Hematopoietic multipotent progenitor cell treated with erythropoietin and hydrocortisone succinate and interleukin-3 and kit ligand, for 15 days (in vitro differentiated cells): ENCODE data around the gene VILL.
"Not testable (repeated sequence)": the region's sequence is repeated elsewhere in the genome, so short reads cannot be mapped to it uniquely, and the experiment has no call there.

Experiments
- DNase-seq: peaks from one replicate; pipeline ENCODE4 v3.0.0-alpha.2; 2015; ENCODE audit warnings: low spot score

The VILL gene

DNA sequence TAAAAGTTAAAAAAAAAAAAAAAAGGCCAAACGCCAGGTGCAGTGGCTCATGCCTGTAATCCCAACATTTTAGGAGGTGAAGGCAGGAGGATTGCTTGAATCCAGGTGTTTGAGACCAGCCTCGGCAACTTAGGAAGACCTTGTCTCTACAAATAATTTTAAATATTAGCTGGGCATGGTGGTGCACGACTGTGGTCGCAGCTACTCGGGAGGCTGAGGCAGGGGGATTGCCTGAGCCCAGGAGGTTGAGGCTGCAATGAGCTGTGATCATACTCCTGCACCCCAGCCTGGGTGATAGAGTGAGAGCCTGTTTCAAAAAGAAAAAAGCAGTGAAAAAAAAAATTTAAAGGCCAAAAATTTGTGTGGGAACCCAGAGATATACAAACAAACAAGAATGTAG is 45.7 kb downstream of the VILL start:
- no peak for DNase-seq

DNA sequence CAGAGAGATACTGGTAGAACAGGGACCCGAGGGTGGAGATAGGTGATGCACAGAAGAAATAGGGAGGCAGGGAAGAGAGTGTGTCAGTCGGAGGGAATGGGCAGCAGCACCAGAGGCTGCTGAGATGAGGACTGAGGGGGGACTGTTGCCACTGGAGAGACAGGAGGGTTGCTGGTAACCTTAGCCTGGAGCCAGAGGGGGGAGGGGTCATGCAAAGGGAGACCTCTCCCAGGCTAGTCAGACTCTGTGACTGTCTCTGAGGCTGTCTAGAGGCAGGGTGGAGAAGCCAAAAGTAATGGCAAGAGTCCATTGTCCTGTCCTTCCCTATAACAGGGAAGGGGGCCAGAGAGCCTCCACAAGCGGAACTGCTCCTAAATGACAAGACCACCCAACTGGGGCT is 46.3 kb downstream of the VILL start:
- no peak for DNase-seq

DNA sequence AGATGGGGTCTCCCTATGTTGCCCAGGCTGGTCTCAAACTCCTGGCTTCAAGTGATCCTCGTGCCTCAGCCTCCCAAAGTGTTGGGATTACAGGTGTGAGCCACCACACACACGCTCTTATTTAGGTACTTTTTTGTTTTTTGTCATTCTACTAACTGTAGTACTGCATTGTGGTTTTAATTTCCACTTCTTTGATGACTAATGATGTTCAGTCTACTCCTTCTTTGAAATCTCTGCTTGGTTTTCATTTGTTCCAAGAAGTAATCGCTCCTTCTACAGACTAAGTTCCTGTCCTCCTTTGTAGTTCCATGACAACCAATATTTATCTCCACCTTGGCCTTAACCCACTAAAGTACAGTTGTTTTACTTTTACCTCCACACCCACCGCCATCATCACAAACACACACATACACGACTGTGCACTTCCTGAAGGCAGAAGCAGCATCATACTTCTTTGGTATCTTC is 47.9 kb downstream of the VILL start:
- no peak for DNase-seq

DNA sequence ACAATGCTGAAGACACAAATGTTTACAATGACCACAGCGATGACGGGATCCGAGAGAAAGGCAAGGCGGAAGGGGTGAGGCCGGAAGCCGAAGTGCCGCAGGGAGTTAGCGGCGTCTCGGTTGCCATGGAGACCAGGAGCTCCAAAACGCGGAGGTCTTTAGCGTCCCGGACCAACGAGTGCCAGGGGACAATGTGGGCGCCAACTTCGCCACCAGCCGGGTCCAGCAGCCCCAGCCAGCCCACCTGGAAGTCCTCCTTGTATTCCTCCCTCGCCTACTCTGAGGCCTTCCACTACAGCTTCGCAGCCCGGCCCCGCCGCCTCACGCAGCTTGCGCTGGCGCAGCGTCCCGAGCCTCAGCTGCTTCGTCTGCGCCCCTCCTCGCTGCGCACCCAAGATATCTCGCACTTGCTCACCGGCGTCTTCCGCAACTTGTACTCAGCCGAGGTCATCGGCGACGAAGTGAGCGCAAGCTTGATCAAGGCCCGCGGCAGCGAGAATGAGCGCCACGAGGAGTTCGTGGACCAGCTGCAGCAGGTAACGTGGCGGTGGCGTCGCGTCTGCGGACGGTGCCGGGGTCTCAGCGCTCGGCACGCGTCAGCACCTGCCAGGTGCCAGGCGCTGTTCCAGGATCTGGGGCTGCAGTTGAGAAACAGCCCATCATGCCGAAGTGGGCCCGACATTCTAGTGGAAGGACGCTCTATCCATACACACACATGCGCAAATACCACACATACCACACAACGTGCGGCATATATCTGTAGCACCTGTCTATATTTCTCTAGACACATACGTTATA is 48.7 kb downstream of the VILL start, which contains the start of gene DLEC1:
TSS of gene DLEC1 (plus strand) at position 108 of the 798 bp plus-strand sequence. CDS start at position 126, 18 bp downstream.
- DNase-seq: no peak

DNA sequence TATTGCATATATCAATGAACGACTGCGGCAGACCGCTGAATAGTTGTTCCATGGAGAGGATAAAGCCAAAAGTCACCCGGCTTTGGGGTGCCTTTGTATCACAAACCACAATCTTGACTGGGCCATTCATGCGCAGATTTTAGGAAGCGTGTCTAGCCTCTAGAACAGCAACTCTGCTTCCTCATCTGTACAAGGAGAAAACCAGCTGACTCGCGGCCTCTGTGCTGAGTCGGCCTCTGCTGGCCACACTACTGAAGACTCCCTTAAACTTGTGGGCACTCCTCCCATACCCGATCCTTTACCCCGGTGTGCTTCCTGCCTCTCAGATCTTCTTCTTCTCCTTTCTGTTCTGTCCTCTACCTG is 49.3 kb downstream of the VILL start:
- DNase-seq: no peak

DNA sequence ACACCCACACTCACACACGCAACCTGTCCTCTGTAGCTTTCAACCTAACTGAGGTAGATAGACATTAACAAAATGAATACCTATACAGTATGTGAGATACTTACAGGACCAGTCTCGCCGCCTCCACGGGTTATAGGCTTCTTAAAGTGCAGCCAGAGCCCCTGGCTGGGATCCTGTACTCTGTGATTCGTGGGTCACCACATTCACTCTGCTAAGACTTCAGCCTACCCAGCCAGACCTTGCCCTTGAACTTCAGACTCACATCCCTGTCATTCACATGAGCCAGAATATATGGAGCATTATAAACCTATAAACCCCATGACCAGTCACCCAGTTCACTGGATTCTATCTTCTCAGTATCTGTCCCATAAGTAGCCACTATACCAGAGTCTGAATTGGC is 49.8 kb downstream of the VILL start:
- no peak for DNase-seq

DNA sequence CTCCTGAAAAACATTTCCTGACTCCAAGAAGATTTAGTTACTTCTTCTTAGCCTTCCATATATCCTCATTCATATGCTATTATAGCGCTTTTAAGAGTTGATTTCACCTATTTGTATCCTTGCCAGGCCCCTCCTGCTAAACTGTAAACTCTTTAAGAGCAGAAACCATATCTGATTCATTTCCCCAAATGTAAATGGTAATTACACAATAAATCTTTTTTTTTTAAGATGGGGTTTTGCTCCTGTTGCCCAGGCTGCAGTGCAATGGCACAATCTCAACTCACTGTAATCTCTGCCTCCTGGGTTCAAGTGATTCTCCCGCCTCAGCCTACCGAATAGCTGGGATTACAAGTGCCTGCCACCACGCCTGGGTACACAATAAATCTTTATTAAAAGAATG is 52.9 kb downstream of the VILL start:
- DNase-seq: no peak

DNA sequence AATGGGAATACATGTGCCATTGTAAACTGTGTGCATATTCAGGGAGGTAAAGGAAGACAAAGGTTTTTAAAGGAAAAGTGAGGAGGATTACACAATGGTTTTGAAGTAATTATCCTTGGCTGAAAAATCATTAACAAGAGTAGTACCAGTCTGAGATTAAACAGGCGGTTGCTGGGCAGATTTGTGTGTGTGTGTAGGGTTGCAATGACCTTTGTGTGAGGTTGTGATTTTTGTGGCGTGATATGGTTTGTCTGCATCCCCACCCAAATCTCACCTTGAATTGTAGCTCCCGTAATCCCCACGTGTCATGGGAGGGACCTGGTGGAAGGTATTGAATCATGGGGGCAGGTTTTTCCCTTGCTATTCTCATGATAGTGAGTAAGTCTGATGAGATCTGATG is 55.4 kb downstream of the VILL start:
- no peak for DNase-seq

DNA sequence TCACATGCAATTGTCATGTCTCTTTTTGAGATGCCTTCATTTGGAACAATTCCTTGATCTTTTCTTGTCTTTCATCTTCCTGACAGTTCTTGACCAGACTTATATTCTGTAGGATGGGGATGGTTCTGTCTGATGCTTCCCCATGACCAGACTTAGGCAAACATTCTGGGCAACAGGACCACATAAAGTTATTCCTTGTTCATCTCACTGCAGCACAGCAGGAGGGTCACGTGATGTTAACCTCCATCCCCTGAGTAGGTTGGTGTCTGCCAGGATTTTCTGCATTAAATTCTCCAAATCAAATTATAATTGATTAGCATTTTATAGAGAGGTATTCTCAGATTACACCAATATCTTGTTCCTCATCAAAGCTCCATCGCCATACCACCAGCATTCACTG is 56.2 kb downstream of the VILL start:
- DNase-seq: no peak

DNA sequence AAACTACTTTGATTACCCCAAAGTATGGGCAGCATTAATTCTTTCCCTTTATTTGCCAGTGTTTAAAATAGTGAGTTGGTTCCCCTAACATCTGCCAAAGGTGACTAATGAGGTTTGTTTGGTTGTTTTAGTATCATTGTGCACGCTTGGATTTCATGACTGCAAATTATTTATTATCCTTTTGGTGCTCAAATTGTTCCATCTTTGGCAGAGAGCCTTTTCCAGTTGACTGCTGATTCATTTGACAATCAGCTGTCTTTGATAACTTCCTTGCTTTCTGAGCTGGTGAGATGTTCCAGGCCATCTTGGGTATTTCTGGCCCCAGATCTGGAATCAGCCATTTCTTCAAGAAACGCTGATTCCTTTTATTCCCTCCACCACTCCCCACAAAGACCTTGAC is 57.3 kb downstream of the VILL start:
- no peak for DNase-seq

DNA sequence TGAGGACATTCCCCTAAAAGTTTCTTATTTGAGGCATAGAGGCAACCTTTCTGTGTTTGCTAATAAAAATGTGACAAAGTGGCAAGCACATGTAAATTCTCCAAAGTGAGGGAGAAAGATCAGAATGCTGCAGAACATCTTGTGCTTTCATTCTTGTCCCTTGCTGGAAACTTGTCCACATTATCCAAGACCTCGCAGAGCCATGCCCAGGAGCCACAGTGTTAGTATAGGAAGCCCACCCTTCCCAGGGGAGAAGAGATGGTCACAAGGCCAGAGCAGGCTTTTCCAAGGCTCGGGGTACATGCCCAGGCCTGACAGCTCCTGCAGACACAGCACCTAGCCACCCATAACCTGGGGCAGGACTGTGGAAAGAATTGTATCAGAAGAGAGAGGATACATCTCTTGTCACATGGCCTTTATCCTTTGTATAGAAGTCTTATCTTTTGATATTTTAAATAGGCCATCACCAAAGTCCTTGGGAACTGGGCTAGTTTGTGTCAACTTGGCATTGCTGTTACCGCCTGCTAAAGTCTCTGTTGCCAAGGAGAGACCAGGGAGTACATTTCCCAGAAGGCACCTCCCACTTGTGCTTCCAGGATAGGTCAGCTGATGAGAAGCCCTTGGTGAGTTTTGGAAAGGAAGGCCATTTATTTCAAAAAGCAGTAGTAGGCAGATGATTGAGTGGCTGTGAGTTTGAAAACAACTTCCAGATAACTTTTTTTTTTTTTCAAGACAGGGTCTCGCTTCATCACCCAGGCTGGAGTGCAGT is 59.0 kb downstream of the VILL start:
- DNase-seq: no peak

DNA sequence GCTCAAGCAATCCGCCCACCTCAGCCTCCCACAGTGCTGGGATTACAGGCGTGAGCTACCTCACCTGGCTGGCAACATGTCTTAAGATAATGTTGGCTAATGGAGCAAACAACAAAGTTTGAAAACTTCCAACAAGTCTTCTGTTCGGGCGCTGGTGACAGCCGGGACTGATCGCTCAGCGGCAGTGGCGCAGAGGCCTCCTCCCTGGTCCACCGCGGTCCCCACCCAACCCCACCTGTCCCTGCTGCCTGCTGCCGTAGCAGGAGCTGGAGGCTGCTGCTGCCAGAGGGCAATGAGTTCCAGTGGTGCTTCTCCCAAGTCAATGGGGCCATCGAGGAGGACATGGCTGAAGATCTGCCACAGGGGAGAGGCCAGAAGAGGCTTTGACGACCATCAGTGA is 60.5 kb downstream of the VILL start:
- DNase-seq: no peak

DNA sequence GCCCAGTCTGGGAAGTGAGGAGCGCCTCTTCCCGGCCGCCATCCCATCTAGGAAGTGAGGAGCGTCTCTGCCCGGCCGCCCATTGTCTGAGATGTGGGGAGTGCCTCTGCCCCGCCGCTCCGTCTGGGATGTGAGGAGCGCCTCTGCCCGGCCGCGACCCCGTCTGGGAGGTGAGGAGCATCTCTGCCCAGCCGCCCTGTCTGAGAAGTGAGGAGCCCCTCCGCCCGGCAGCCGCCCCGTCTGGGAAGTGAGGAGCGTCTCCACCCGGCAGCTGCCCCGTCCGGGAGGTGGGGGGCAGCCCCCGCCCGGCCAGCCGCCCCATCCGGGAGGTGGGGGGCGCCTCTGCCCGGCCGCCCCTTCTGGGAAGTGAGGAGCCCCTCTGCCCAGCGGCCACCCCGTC is 62.7 kb downstream of the VILL start:
- not testable (repeated sequence) for DNase-seq

DNA sequence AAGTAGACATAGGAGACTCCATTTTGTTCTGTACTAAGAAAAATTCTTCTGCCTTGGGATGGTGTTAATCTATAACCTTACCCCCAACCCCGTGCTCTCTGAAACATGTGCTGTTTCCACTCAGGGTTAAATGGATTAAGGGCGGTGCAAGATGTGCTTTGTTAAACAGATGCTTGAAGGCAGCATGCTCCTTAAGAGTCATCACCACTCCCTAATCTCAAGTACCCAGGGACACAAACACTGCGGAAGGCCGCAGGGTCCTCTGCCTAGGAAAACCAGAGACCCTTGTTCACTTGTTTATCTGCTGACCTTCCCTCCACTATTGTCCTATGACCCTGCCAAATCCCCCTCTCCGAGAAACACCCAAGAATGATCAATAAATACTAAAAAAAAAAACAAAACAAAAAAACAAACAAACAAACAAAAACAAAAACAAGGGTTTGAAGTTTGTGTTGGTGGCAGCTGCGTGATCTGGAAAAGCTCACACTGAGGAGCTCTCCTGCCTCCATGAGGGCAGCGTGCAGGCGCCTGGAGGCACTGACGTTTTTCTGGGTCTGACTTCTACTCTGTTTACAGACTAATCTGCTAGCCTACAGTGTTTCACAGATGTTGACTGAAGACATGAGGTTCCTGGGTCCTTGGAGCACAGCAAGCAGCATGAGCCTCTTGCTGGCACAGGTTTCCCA is 63.4 kb downstream of the VILL start:
- DNase-seq: not testable (repeated sequence)

DNA sequence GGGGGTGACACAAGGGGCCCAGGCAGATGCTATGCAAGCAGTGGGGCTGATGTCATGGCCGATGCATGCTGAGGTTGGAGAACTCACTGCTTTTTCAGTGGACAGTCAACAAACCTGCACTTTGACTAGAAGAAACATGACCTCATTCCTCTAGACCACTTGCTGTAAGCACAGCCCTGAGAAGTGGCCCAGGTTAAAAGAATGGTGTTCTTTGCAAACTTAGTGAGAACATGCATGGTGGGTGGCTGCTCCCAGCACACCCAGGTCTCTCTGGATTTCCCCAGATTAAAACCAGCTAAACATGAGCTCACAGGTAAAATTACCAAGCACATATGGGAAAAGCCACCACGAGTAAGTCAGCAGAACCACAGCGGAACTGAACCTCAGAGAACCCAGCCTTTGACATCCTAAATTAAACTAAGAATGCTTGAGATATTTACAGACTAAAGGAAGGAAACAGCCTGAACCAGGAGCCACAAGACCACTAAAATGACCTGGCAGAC is 64.0 kb downstream of the VILL start:
- DNase-seq: no peak
